WTC11 (cell line): ENCODE measurements around the gene DNAJC6. TPM values are rescaled to one million over a fixed set of nuclear protein-coding genes. Genes with fewer than 3 reads are reported as not detected.

ENCODE experiments used
- ATAC-seq: fragments of 200-7000 bp; cut with Tn5 transposase; 2 replicates; pipeline ENCODE4 v1.10.0; 2021; ENCODE audit warnings: mild to moderate bottlenecking, moderate library complexity
- CTCF ChIA-PET: fragments of 300-600 bp; sonication (Branson Sonifier 250); formaldehyde crosslinking; loops from one replicate; lab custom pipeline; 2021; ENCODE audit warnings: antibody characterized with exemption; lab: Charles Lee
- POLR2A ChIA-PET: fragments of 350-600 bp; sonication (Branson Sonifier 250); formaldehyde crosslinking; loops from one replicate; lab custom pipeline; 2021; ENCODE audit warnings: antibody characterized with exemption; lab: Charles Lee
- DNase-seq: peaks from one replicate; pipeline ENCODE4 v3.0.0; 2021; ENCODE audit warnings: low spot score
- H3K27ac Mint-ChIP-seq: 2 replicates; pipeline ENCODE4 v1.8.0; 2021; ENCODE audit warnings: mixed read lengths
- H3K27me3 Mint-ChIP-seq: 2 replicates; pipeline ENCODE4 v1.8.0; 2021; ENCODE audit warnings: low read depth, mild to moderate bottlenecking, moderate library complexity, mixed read lengths
- H3K36me3 Mint-ChIP-seq: 2 replicates; pipeline ENCODE4 v1.8.0; 2021; ENCODE audit warnings: mixed read lengths
- H3K4me1 Mint-ChIP-seq: 2 replicates; pipeline ENCODE4 v1.8.0; 2022; ENCODE audit warnings: mixed read lengths
- H3K4me3 Mint-ChIP-seq: 2 replicates; pipeline ENCODE4 v1.8.0; 2021; ENCODE audit warnings: mild to moderate bottlenecking, moderate library complexity, mixed read lengths
- H3K9me3 Mint-ChIP-seq: 2 replicates; pipeline ENCODE4 v1.8.0; 2021; ENCODE audit warnings: mixed read lengths
- CREB1 ChIP-seq: sonication (generic); formaldehyde crosslinking; IDR thresholded peaks from 2 replicates; pipeline ENCODE4 v1.8.0; 2023; ENCODE audit warnings: mild to moderate bottlenecking, missing genetic modification reagents
- FOXK1 ChIP-seq: sonication (generic); formaldehyde crosslinking; IDR thresholded peaks from 2 replicates; pipeline ENCODE4 v1.8.0; 2022; ENCODE audit warnings: mild to moderate bottlenecking, moderate library complexity, missing genetic modification reagents
- FOXP1 ChIP-seq: sonication (generic); formaldehyde crosslinking; IDR thresholded peaks from 2 replicates; pipeline ENCODE4 v1.8.0; 2022; ENCODE audit warnings: missing genetic modification reagents, mild to moderate bottlenecking, moderate library complexity, borderline replicate concordance
- GABPB1 ChIP-seq: sonication (generic); formaldehyde crosslinking; IDR thresholded peaks from 2 replicates; pipeline ENCODE4 v1.8.1; 2023; ENCODE audit warnings: mild to moderate bottlenecking, missing genetic modification reagents
- JUN ChIP-seq: sonication (generic); formaldehyde crosslinking; IDR thresholded peaks from 2 replicates; pipeline ENCODE4 v1.8.0; 2023; ENCODE audit warnings: mild to moderate bottlenecking, missing genetic modification reagents
- NR2C2 ChIP-seq: sonication (generic); formaldehyde crosslinking; IDR thresholded peaks from 2 replicates; pipeline ENCODE4 v1.8.0; 2022; ENCODE audit warnings: mild to moderate bottlenecking, missing genetic modification reagents
- NR3C1 ChIP-seq: sonication (generic); formaldehyde crosslinking; conservative IDR thresholded peaks from 2 replicates; pipeline ENCODE4 v1.8.1; 2023; ENCODE audit warnings: low read depth, mild to moderate bottlenecking, missing genetic modification reagents
- OVOL2 ChIP-seq: fragments of 250-450 bp; sonication (Bioruptor Pico); IDR thresholded peaks from 2 replicates; pipeline ENCODE4 v1.9.0; 2021; ENCODE audit warnings: mild to moderate bottlenecking, borderline replicate concordance
- ZNF416 ChIP-seq: fragments of 250-450 bp; sonication (Bioruptor Pico); IDR thresholded peaks from 2 replicates; pipeline ENCODE4 v1.9.0; 2021; ENCODE audit warnings: mild to moderate bottlenecking, inconsistent platforms
- total RNA-seq: library from RNA; stranded (reverse); gene quantifications from 3 replicates; pipeline ENCODE4 v1.2.3, GENCODE V29; 2021
- TF ChIP-seq, protein P1 (sequence below): fragments of 250-450 bp; sonication (Bioruptor Pico); IDR thresholded peaks from 2 replicates; pipeline ENCODE4 v1.9.0; 2021; ENCODE audit warnings: mild to moderate bottlenecking
- TF ChIP-seq, protein P2 (sequence below): sonication (generic); formaldehyde crosslinking; IDR thresholded peaks from 2 replicates; pipeline ENCODE4 v1.8.0; 2023; ENCODE audit warnings: mild to moderate bottlenecking, missing genetic modification reagents
- TF ChIP-seq, protein P3 (sequence below): sonication (generic); formaldehyde crosslinking; IDR thresholded peaks from 2 replicates; pipeline ENCODE4 v1.8.1; 2022; ENCODE audit warnings: missing genetic modification reagents, borderline replicate concordance
- TF ChIP-seq, protein P4 (sequence below): fragments of 200-600 bp; IDR thresholded peaks from 2 replicates; pipeline ENCODE4 v1.8.0; 2022; ENCODE audit warnings: antibody characterized with exemption
- TF ChIP-seq, protein P5 (sequence below): sonication (generic); formaldehyde crosslinking; IDR thresholded peaks from 2 replicates; pipeline ENCODE4 v1.8.1; 2022; ENCODE audit warnings: mild to moderate bottlenecking, moderate library complexity, missing genetic modification reagents
- TF ChIP-seq, protein P6 (sequence below): sonication (generic); formaldehyde crosslinking; conservative IDR thresholded peaks from 2 replicates; pipeline ENCODE4 v1.8.1; 2022; ENCODE audit warnings: mild to moderate bottlenecking, missing genetic modification reagents

Gene DNAJC6
- total RNA-seq, 1 experiment from 2014 or later: 9.1 TPM

DNA sequence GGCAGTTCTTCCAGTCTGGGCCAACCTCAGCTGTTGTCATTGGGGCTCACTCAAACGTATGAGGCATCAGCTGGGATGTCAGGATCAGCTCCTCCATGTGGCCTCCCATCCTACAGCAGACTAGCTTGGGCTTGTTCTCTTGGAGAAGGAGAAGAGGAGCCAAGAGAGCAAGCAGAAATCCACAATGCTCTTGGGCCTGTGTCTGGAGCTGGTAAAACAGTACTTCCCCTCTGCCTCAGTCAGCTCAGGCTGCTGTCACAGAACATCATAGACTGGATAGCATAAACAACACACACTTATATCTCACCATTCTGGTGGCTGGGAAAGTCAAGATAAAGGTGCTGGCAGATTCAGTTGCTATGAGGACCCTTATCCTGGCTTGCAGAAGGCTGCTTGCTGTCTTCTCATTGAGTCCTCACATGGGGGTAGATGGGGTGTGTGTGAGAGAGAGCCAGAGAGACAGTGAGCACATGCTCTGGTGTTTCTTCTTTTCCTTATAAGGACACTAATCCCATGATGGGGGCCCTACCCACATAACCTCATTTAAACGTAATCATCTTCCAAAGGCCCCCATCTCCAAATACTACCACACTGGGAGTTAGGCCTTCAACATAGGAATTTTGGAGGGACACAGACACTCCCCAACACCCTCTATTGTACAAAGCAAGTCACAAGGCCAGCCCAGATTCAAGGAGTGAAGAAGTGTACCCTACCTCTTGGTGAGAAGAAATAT, 16.3 kb upstream of the DNAJC6 start:
- Mint-ChIP-seq H3K36me3 (no peaks in the 10 kb centered on the region), H3K9me3 (peaks cover 4% of the 10 kb centered on the region), H3K4me3 (no peak overlapping the region), H3K27me3 (no peaks in the 10 kb centered on the region), H3K4me1 (peaks cover 16% of the 10 kb centered on the region), H3K27ac (no peak overlapping the region)
- POLR2A ChIA-PET: no interaction called here
- CTCF ChIA-PET: interaction anchor here (1.4 kb wide), 1 partner anchor 166 kb away, joined by 5 read pairs; no protein-coding TSS in a partner anchor
- DNase-seq: no peak
- ATAC-seq: peak; percentile 32
- TF ChIP-seq, protein P1, sequence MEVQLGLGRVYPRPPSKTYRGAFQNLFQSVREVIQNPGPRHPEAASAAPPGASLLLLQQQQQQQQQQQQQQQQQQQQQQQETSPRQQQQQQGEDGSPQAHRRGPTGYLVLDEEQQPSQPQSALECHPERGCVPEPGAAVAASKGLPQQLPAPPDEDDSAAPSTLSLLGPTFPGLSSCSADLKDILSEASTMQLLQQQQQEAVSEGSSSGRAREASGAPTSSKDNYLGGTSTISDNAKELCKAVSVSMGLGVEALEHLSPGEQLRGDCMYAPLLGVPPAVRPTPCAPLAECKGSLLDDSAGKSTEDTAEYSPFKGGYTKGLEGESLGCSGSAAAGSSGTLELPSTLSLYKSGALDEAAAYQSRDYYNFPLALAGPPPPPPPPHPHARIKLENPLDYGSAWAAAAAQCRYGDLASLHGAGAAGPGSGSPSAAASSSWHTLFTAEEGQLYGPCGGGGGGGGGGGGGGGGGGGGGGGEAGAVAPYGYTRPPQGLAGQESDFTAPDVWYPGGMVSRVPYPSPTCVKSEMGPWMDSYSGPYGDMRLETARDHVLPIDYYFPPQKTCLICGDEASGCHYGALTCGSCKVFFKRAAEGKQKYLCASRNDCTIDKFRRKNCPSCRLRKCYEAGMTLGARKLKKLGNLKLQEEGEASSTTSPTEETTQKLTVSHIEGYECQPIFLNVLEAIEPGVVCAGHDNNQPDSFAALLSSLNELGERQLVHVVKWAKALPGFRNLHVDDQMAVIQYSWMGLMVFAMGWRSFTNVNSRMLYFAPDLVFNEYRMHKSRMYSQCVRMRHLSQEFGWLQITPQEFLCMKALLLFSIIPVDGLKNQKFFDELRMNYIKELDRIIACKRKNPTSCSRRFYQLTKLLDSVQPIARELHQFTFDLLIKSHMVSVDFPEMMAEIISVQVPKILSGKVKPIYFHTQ (CRISPR knock-in tag): no peak
- no peak for TF ChIP-seq ZNF416
- no peak for TF ChIP-seq FOXP1
- no peak for TF ChIP-seq CREB1 (CRISPR knock-in tag)

DNA sequence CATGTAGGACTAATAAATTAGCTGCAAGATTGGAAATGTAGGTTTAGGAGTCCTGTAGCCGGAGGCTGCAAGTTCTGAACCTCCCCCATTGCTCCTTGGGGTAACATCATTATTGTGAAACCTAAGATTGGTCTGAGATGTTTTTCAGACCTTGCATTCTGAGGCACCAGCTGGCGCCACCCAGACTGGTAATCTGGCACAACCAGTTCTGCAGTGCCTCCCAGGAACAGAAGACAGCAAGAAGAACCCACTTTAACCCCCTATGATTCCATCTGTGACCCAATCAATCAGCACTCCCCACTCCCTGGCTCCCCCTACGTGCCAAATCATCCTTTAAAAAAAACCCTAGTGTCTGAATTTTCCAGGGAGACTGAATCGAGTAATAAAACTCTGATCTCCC, 11.6 kb upstream of the DNAJC6 start:
- Mint-ChIP-seq H3K27ac (no peak overlapping the region), H3K9me3 (peaks cover 5% of the 10 kb centered on the region)
- POLR2A ChIA-PET: interaction anchor here (0.6 kb wide), 1 partner anchor 10 kb away, joined by 4 read pairs; no protein-coding TSS in a partner anchor
- TF ChIP-seq, protein P2, sequence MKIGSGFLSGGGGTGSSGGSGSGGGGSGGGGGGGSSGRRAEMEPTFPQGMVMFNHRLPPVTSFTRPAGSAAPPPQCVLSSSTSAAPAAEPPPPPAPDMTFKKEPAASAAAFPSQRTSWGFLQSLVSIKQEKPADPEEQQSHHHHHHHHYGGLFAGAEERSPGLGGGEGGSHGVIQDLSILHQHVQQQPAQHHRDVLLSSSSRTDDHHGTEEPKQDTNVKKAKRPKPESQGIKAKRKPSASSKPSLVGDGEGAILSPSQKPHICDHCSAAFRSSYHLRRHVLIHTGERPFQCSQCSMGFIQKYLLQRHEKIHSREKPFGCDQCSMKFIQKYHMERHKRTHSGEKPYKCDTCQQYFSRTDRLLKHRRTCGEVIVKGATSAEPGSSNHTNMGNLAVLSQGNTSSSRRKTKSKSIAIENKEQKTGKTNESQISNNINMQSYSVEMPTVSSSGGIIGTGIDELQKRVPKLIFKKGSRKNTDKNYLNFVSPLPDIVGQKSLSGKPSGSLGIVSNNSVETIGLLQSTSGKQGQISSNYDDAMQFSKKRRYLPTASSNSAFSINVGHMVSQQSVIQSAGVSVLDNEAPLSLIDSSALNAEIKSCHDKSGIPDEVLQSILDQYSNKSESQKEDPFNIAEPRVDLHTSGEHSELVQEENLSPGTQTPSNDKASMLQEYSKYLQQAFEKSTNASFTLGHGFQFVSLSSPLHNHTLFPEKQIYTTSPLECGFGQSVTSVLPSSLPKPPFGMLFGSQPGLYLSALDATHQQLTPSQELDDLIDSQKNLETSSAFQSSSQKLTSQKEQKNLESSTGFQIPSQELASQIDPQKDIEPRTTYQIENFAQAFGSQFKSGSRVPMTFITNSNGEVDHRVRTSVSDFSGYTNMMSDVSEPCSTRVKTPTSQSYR (CRISPR knock-in tag): no peak
- no peak for TF ChIP-seq NR2C2 (CRISPR knock-in tag)
- TF ChIP-seq, protein P3, sequence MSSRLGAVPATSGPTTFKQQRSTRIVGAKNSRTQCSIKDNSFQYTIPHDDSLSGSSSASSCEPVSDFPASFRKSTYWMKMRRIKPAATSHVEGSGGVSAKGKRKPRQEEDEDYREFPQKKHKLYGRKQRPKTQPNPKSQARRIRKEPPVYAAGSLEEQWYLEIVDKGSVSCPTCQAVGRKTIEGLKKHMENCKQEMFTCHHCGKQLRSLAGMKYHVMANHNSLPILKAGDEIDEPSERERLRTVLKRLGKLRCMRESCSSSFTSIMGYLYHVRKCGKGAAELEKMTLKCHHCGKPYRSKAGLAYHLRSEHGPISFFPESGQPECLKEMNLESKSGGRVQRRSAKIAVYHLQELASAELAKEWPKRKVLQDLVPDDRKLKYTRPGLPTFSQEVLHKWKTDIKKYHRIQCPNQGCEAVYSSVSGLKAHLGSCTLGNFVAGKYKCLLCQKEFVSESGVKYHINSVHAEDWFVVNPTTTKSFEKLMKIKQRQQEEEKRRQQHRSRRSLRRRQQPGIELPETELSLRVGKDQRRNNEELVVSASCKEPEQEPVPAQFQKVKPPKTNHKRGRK: no peak
- TF ChIP-seq, all 79 proteins: peak for 0
- DNase-seq (no peak), ATAC-seq (no peak)
- H3K4me1 Mint-ChIP-seq: peaks cover 19% of the 10 kb centered on the region
- no peaks in the 10 kb centered on the region for H3K27me3 Mint-ChIP-seq
- H3K4me3 Mint-ChIP-seq: no peak overlapping the region
- H3K36me3 Mint-ChIP-seq: no peaks in the 10 kb centered on the region
- CTCF ChIA-PET: interaction anchor here (1.1 kb wide), 1 partner anchor 12 kb away, joined by 3 read pairs; the partner anchor contains the start of gene DNAJC6

DNA sequence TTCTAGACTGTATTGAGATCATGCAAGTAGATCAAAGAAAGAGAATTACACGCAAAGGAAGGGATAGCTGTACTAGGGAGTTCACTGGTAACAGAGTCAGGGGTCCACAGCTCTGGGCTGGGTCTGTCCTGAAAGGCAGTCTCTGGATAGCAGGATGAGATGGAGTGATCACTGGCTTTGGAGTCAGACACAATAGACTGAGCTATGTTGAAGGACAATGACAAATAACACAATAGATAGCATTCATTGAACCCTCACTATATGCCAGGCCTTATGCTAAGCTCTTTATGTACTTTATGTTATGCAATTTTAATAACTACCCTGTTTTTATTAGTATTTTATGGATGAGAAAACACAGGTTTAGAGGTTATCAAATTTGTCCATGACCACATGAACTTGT, 10.0 kb upstream of the DNAJC6 start:
- DNase-seq (no peak), ATAC-seq (no peak)
- no peak for TF ChIP-seq NR3C1 (CRISPR knock-in tag)
- TF ChIP-seq, all 79 proteins: peak for 0
- peaks cover 7% of the 10 kb centered on the region for H3K9me3 Mint-ChIP-seq
- ChIA-PET POLR2A (no interaction called here), CTCF (no interaction called here)
- H3K27ac Mint-ChIP-seq: no peak overlapping the region
- no peaks in the 10 kb centered on the region for H3K36me3 Mint-ChIP-seq
- H3K4me3 Mint-ChIP-seq: no peak overlapping the region
- peaks cover 9% of the 10 kb centered on the region; the same call in 1 of the 2 replicates for H3K4me1 Mint-ChIP-seq
- H3K27me3 Mint-ChIP-seq: no peaks in the 10 kb centered on the region

DNA sequence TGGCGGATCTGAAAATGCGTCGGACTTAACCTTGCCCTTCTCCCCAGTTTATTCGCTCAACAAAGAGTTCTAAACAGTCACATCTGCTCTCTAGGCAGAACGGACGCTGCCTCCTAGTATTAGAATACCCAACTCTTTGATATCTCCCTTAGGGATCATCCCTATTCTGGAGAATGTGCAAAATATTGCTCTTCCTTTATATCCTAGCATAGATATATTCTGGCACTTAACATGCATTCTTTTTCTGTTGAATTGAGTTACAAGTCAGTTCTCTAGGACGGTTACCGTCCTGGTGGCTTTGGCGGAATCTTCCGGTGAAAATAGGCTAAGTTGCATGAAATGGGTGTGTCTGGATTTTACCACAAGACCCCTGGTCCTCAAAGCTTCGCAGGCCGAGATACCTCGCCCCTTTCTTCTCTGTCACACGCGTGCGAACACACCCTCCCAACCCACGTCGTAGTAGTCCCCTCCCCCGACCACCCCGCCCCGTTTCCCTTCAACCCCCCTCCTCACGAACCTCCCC, 501 bp upstream of the DNAJC6 start:
- Mint-ChIP-seq H3K4me3 (peak overlapping the region; percentile 85), H3K27me3 (peaks cover 17% of the 10 kb centered on the region), H3K27ac (peak overlapping the region; percentile 59), H3K9me3 (no peaks in the 10 kb centered on the region), H3K4me1 (peaks cover 29% of the 10 kb centered on the region), H3K36me3 (no peaks in the 10 kb centered on the region)
- ChIA-PET CTCF (interaction anchor here (0.7 to 2.3 kb wide), 11 partner anchors 16 to 601 kb away, joined by 3 to 12 read pairs (median 6); partner anchors contain the start of genes LEPR and LEPROT), POLR2A (interaction anchor here (0.7 to 1.9 kb wide), 3 partner anchors 11 to 111 kb away, joined by 3 to 12 read pairs (median 8); partner anchors contain the start of genes LEPR and LEPROT)
- DNase-seq: no peak
- no peak for ATAC-seq
- no peak for TF ChIP-seq FOXK1 (CRISPR knock-in tag)
- TF ChIP-seq OVOL2 (CRISPR knock-in tag): no peak
- TF ChIP-seq, protein P4, sequence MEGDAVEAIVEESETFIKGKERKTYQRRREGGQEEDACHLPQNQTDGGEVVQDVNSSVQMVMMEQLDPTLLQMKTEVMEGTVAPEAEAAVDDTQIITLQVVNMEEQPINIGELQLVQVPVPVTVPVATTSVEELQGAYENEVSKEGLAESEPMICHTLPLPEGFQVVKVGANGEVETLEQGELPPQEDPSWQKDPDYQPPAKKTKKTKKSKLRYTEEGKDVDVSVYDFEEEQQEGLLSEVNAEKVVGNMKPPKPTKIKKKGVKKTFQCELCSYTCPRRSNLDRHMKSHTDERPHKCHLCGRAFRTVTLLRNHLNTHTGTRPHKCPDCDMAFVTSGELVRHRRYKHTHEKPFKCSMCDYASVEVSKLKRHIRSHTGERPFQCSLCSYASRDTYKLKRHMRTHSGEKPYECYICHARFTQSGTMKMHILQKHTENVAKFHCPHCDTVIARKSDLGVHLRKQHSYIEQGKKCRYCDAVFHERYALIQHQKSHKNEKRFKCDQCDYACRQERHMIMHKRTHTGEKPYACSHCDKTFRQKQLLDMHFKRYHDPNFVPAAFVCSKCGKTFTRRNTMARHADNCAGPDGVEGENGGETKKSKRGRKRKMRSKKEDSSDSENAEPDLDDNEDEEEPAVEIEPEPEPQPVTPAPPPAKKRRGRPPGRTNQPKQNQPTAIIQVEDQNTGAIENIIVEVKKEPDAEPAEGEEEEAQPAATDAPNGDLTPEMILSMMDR: no peak
- no peak for TF ChIP-seq GABPB1 (CRISPR knock-in tag)
- TF ChIP-seq, protein P5, sequence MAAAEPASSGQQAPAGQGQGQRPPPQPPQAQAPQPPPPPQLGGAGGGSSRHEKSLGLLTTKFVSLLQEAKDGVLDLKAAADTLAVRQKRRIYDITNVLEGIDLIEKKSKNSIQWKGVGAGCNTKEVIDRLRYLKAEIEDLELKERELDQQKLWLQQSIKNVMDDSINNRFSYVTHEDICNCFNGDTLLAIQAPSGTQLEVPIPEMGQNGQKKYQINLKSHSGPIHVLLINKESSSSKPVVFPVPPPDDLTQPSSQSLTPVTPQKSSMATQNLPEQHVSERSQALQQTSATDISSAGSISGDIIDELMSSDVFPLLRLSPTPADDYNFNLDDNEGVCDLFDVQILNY (CRISPR knock-in tag): no peak
- TF ChIP-seq, protein P6, sequence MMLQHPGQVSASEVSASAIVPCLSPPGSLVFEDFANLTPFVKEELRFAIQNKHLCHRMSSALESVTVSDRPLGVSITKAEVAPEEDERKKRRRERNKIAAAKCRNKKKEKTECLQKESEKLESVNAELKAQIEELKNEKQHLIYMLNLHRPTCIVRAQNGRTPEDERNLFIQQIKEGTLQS: no peak
- TF ChIP-seq JUN (CRISPR knock-in tag): no peak
